Spleen (tissue), 11 donors: ENCODE measurements around the gene SMU1. TPM values are rescaled to one million over a fixed set of nuclear protein-coding genes. Genes with fewer than 3 reads are reported as not detected.

Source experiments
- DNase-seq: peaks from one replicate; pipeline ENCODE4 v3.0.0-alpha.2; 2020
- H3K27ac ChIP-seq, 8 donors: fragments of 200-600 bp; sonication (generic) in 7 of 8; 1 replicate in 4 of 8; 2 replicates in 4 of 8; pipeline versions ENCODE4 v1.5.0 to v1.8.0; 2016 to 2021; ENCODE audit warnings: inconsistent platforms in 4 of 8, mild to moderate bottlenecking in 4 of 8, moderate library complexity in 1 of 8
- H3K27me3 ChIP-seq, 7 donors: fragments of 200-600 bp; sonication (generic) in 6 of 7; replicated peaks in 1 of 7; 1 replicate in 4 of 7; 2 replicates in 3 of 7; pipeline versions ENCODE4 v1.5.0 to v1.8.0; 2016 to 2021; ENCODE audit warnings: inconsistent platforms in 3 of 7, mild to moderate bottlenecking in 1 of 7
- H3K36me3 ChIP-seq, 6 donors: fragments of 200-600 bp; sonication (generic) in 5 of 6; 1 replicate in 4 of 6; 2 replicates in 2 of 6; pipeline versions ENCODE4 v1.5.0 to v1.8.0; 2016 to 2021; ENCODE audit warnings: inconsistent platforms in 2 of 6
- H3K4me1 ChIP-seq, 6 donors: fragments of 200-600 bp; sonication (generic) in 5 of 6; 1 replicate in 3 of 6; 2 replicates in 3 of 6; pipeline versions ENCODE4 v1.5.0 to v1.8.0; 2016 to 2021; ENCODE audit warnings: inconsistent platforms in 3 of 6
- H3K4me3 ChIP-seq, 8 donors: fragments of 200-600 bp; sonication (generic) in 7 of 8; 1 replicate in 4 of 8; 2 replicates in 4 of 8; pipeline versions ENCODE4 v1.5.0 to v1.8.0; 2016 to 2021; ENCODE audit warnings: inconsistent platforms in 4 of 8, mild to moderate bottlenecking in 4 of 8, moderate library complexity in 2 of 8
- H3K9me3 ChIP-seq, 8 donors: fragments of 200-600 bp; sonication (generic) in 7 of 8; 1 replicate in 4 of 8; 2 replicates in 4 of 8; pipeline versions ENCODE4 v1.5.0 to v1.8.0; 2016 to 2021; ENCODE audit warnings: inconsistent platforms in 4 of 8
- POLR2A ChIP-seq, 3 donors: fragments of 450-650 bp; IDR thresholded peaks; one replicate each; pipeline ENCODE4 v1.5.1; 2017; ENCODE audit warnings: antibody characterized with exemption in 3 of 3, mild to moderate bottlenecking in 1 of 3
- POLR2AphosphoS5 ChIP-seq, 3 donors: sonication (generic); formaldehyde crosslinking; IDR thresholded peaks; one replicate each; pipeline ENCODE4 v1.5.1; 2017; ENCODE audit warnings: antibody characterized with exemption in 3 of 3
- WGBS, 5 donors: extraction: QIAGEN DNeasy Blood & Tissue Kit in 3 of 5; methylation state at CpG; one replicate each; pipeline versions ENCODE4 v1.1.5 to v1.1.7; 2013 to 2018; 5-methylcytosine and 5-hydroxymethylcytosine counted together
- intact Hi-C: fragments of 100-400 bp; cut with DNase I; formaldehyde crosslinking; loops from one replicate; pipeline ENCODE4 v1.15.0; 2023; ENCODE audit warnings: low total_unique reads
- polyA plus RNA-seq, 3 donors: library from polyadenylated mRNA; stranded (reverse); fragments of 200-250 nt; gene quantifications; one replicate each; pipeline ENCODE4 v1.2.1, GENCODE V29; 2013
- total RNA-seq, 7 donors: library from RNA; depleted of rRNA in 3 of 7; stranded (reverse); fragments of >200 nt in 3 of 7; fragmentation: NEBNext Ultra II Directional in 4 of 7; extraction: Animal tissue kit (Norgen Biotek cat#: 25700) in 4 of 7; gene quantifications; one replicate each; pipeline versions ENCODE4 v1.1.0 to v1.2.1, GENCODE V29; 2016 to 2021
- TF ChIP-seq, protein P1 (sequence below), 11 experiments: fragments of 200-600 bp in 7 of 11; fragments of 450-650 bp in 4 of 11; sonication (generic) in 4 of 11; IDR thresholded peaks in 8 of 11; conservative IDR thresholded peaks in 3 of 11; 1 replicate in 7 of 11; 2 replicates in 4 of 11; pipeline versions ENCODE4 v1.4.0 to v1.8.0; 2016 to 2021; ENCODE audit warnings: antibody characterized with exemption in 11 of 11, inconsistent platforms in 4 of 11, mild to moderate bottlenecking in 1 of 11
- donor health status: healthy with polysubstance abuse.
- donor health status: DM: no; HTN: no; CAD: no; lungs with moderate emphysema.
- donor health status: DM: no; HTN: no; CAD: no.
- donor health status: Bipolar disorder and iron deficiency.
- donor health status: healthy.
- donor health status: DM: no; HTN: no; CAD: no.
- donor health status: DM: yes; HTN: yes; CAD: no.

Gene SMU1
- total and polyA plus RNA-seq, 10 donors: 7.2 to 23.3 (median 18.8) TPM

DNA sequence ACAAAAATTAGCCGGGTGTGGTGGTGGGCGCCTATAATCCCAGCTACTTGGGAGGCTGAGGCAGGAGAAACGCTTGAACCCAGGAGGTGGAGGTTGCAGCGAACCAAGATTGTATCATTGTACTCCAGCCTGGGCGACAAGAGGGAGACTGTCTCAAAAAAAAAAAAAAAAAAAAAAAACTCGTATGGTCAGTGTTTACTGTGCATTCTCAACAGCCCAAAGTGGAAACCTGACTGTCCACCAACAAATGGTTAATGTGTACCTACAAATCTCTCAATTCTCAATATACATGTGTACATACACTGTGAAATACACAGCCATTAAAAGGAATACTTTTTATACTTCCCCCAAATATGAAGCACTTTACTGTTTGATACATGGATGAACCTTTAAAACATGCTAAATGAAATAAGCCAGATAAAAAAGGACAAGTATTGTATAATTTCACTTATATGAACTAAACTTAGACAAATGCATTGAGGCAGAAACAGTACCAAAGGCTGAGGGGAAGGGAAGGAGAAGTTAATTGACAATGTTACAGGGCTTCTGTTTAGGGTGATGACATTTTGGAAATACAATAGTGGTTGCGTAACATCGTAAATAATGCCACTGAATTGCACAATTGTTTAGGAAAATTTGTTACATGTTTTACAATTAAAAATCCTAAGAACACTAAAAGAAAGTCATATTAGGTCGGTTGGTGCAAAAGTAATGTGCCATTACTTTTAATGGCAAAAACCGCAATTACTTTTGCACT, 34.9 kb downstream of the SMU1 start:
- no peak for TF ChIP-seq POLR2A (IDR thresholded peaks at IDR 0.05)
- TF ChIP-seq, protein P1, sequence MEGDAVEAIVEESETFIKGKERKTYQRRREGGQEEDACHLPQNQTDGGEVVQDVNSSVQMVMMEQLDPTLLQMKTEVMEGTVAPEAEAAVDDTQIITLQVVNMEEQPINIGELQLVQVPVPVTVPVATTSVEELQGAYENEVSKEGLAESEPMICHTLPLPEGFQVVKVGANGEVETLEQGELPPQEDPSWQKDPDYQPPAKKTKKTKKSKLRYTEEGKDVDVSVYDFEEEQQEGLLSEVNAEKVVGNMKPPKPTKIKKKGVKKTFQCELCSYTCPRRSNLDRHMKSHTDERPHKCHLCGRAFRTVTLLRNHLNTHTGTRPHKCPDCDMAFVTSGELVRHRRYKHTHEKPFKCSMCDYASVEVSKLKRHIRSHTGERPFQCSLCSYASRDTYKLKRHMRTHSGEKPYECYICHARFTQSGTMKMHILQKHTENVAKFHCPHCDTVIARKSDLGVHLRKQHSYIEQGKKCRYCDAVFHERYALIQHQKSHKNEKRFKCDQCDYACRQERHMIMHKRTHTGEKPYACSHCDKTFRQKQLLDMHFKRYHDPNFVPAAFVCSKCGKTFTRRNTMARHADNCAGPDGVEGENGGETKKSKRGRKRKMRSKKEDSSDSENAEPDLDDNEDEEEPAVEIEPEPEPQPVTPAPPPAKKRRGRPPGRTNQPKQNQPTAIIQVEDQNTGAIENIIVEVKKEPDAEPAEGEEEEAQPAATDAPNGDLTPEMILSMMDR (IDR thresholded peaks at IDR 0.05 in 8 of 11, conservative IDR thresholded peaks at IDR 0.05 in 3 of 11): no peak
- TF ChIP-seq POLR2AphosphoS5 (IDR thresholded peaks at IDR 0.05): no peak
- 73 to 91% (median 83%) methylated on average over 10 of the region's 10 CpGs for WGBS, 5 donors
- intact Hi-C loops: no loop called here
- peaks cover 5 to 53% (median 29%) of the 10 kb centered on the region in 6 donors for H3K4me1 ChIP-seq
- peak overlapping the region in 5 of 8 donors; percentile 4 to 92 (median 61) for H3K27ac ChIP-seq
- H3K9me3 ChIP-seq: no peaks in the 10 kb centered on the region
- H3K4me3 ChIP-seq: no peak overlapping the region
- no peak for DNase-seq
- peaks cover 0 to 63% (median 45%) of the 10 kb centered on the region in 6 donors for H3K36me3 ChIP-seq
- H3K27me3 ChIP-seq: no peaks in the 10 kb centered on the region

DNA sequence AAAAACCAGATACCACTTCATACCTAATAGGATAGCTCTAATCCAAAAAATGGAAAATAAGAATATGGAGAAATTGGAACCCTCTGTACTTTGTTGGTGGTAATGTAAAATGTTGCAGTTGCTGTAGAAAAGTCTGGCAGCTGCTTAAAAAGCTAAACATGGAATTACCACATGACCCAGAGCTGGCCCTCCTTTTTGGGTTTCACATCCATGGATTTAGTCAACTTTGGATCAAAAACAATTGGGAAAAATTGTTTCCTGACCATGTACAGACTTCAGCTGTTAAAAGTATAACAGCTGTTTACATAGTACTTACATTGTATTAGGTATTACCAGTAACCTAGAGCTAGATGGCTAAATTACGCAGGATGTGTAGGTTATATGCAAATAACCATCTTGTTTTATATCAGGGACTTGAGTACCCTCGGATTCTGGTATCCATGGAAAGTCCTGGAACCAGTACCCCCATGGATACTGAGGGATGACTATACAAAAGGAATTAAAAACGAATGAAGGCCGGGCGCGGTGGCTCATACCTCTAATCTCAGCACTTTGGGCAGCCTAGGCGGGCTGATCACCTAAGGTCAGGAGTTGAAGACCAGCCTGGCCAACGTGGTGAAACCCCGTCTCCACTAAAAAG, 35.6 kb downstream of the SMU1 start:
- TF ChIP-seq POLR2A (IDR thresholded peaks at IDR 0.05) (no peak), POLR2AphosphoS5 (IDR thresholded peaks at IDR 0.05) (peak in 2 of 3 donors; percentile 18 to 22)
- TF ChIP-seq, protein P1 (IDR thresholded peaks at IDR 0.05 in 8 of 11, conservative IDR thresholded peaks at IDR 0.05 in 3 of 11): no peak
- DNase-seq: no peak
- Histone ChIP-seq H3K36me3 (peaks cover 0 to 63% (median 45%) of the 10 kb centered on the region in 6 donors), H3K27me3 (no peaks in the 10 kb centered on the region), H3K27ac (peak overlapping the region in 4 of 8 donors; percentile 55 to 92 (median 63)), H3K4me3 (no peak overlapping the region), H3K9me3 (no peaks in the 10 kb centered on the region), H3K4me1 (peaks cover 5 to 53% (median 29%) of the 10 kb centered on the region in 6 donors)
- intact Hi-C loops: no loop called here
- WGBS, 5 donors: 91 to 94% (median 93%) methylated on average over 9 of the region's 9 CpGs

GRCh38 chr9:33032865-33033264, 43.6 kb downstream of the SMU1 start:
- peaks cover 0 to 100% (median 90%) of the 10 kb centered on the region in 6 donors for H3K36me3 ChIP-seq
- TF ChIP-seq POLR2AphosphoS5 (IDR thresholded peaks at IDR 0.05): no peak
- no peak for TF ChIP-seq POLR2A (IDR thresholded peaks at IDR 0.05)
- TF ChIP-seq, protein P1 (IDR thresholded peaks at IDR 0.05 in 8 of 11, conservative IDR thresholded peaks at IDR 0.05 in 3 of 11): no peak
- WGBS, 5 donors: 71 to 93% (median 85%) methylated on average over 5 of the region's 5 CpGs
- peaks cover 26 to 61% (median 40%) of the 10 kb centered on the region in 6 donors for H3K4me1 ChIP-seq
- DNase-seq: no peak
- no peak overlapping the region for H3K27ac ChIP-seq
- no peaks in the 10 kb centered on the region for H3K27me3 ChIP-seq
- no peak overlapping the region for H3K4me3 ChIP-seq
- no peaks in the 10 kb centered on the region for H3K9me3 ChIP-seq
- intact Hi-C loops: no loop called here

- no peaks in the 10 kb centered on the region for H3K27me3 ChIP-seq
- H3K36me3 ChIP-seq: peaks cover 0 to 100% (median 88%) of the 10 kb centered on the region in 6 donors
- intact Hi-C loops: no loop called here
- no peak overlapping the region for H3K27ac ChIP-seq
- no peak overlapping the region for H3K4me3 ChIP-seq
- H3K9me3 ChIP-seq: no peaks in the 10 kb centered on the region
- TF ChIP-seq, protein P1 (IDR thresholded peaks at IDR 0.05 in 8 of 11, conservative IDR thresholded peaks at IDR 0.05 in 3 of 11): no peak
- TF ChIP-seq POLR2A (IDR thresholded peaks at IDR 0.05) (no peak), POLR2AphosphoS5 (IDR thresholded peaks at IDR 0.05) (no peak)
- DNase-seq: no peak
- peaks cover 32 to 67% (median 45%) of the 10 kb centered on the region in 6 donors for H3K4me1 ChIP-seq
- WGBS, 5 donors: 42 to 87% (median 65%) methylated on average over 1 of the region's 1 CpG
Measured at GRCh38 chr9:33032292-33032691, 44.2 kb downstream of the SMU1 start.
